CD8-positive, alpha-beta memory T cell (primary cell): ENCODE results near the gene RALGPS2. TPM values are rescaled to one million over a fixed set of nuclear protein-coding genes. Genes with fewer than 3 reads are reported as not detected.

Source experiments
- CTCF ChIA-PET: fragments of 350-600 bp; sonication (Branson Sonifier 250); formaldehyde crosslinking; loops from one replicate; lab custom pipeline; 2021; ENCODE audit warnings: antibody characterized with exemption; lab: Charles Lee
- POLR2A ChIA-PET: fragments of 350-600 bp; sonication (Branson Sonifier 250); formaldehyde crosslinking; loops from one replicate; lab custom pipeline; 2021; ENCODE audit warnings: antibody characterized with exemption; lab: Charles Lee
- DNase-seq, 5 donors: peaks; one replicate each; pipeline versions ENCODE4 v3.0.0 to v3.0.0-alpha.2; 2020 to 2022; ENCODE audit warnings: mixed read lengths in 1 of 5
- H3K27ac ChIP-seq: one replicate; pipeline ENCODE4 v1.7.0; 2013; ENCODE audit warnings: low read depth, mild to moderate bottlenecking, low read length, moderate library complexity
- H3K27me3 ChIP-seq: 2 replicates; pipeline ENCODE4 v1.7.0; 2013; ENCODE audit warnings: low read length, mild to moderate bottlenecking; ENCODE audit not compliant: insufficient read depth, poor library complexity, severe bottlenecking
- H3K36me3 ChIP-seq: 2 replicates; pipeline ENCODE4 v1.7.0; 2013; ENCODE audit warnings: mild to moderate bottlenecking, low read length, moderate library complexity; ENCODE audit not compliant: insufficient read depth
- H3K4me1 ChIP-seq: 2 replicates; pipeline ENCODE4 v1.7.0; 2013; ENCODE audit warnings: mild to moderate bottlenecking, low read length, moderate library complexity; ENCODE audit not compliant: insufficient read depth
- H3K4me3 ChIP-seq: 2 replicates; pipeline ENCODE4 v1.7.0; 2013; ENCODE audit warnings: mild to moderate bottlenecking, low read length
- H3K9me3 ChIP-seq: 2 replicates; pipeline ENCODE4 v1.7.0; 2013; ENCODE audit warnings: mild to moderate bottlenecking, low read length
- H3K27ac Mint-ChIP-seq, 8 donors: one replicate each; pipeline ENCODE4 v1.8.0; 2020 to 2021; ENCODE audit warnings: mixed read lengths in 8 of 8, mild to moderate bottlenecking in 6 of 8, inconsistent platforms in 3 of 8, moderate library complexity in 3 of 8
- H3K27me3 Mint-ChIP-seq, 2 donors: one replicate each; pipeline ENCODE4 v1.8.0; 2020 to 2021; ENCODE audit warnings: mixed read lengths in 2 of 2, mild to moderate bottlenecking in 1 of 2, moderate library complexity in 1 of 2
- H3K36me3 Mint-ChIP-seq, 3 donors: one replicate each; pipeline ENCODE4 v1.8.0; 2020 to 2021; ENCODE audit warnings: mixed read lengths in 3 of 3, inconsistent platforms in 1 of 3, mild to moderate bottlenecking in 1 of 3
- H3K4me1 Mint-ChIP-seq, 3 donors: one replicate each; pipeline ENCODE4 v1.8.0; 2020 to 2021; ENCODE audit warnings: mixed read lengths in 3 of 3, inconsistent platforms in 1 of 3, mild to moderate bottlenecking in 1 of 3
- H3K4me3 Mint-ChIP-seq, 7 donors: one replicate each; pipeline ENCODE4 v1.8.0; 2020 to 2021; ENCODE audit warnings: mixed read lengths in 7 of 7, mild to moderate bottlenecking in 6 of 7, moderate library complexity in 4 of 7, inconsistent platforms in 2 of 7
- H3K9me3 Mint-ChIP-seq, 5 donors: one replicate each; pipeline ENCODE4 v1.8.0; 2020 to 2022; ENCODE audit warnings: mixed read lengths in 5 of 5, mild to moderate bottlenecking in 3 of 5, moderate library complexity in 2 of 5, inconsistent platforms in 1 of 5
- polyA plus RNA-seq: library from polyadenylated mRNA; unstranded; fragments of 300-500 nt; fragmentation: Illumina TruSeq; gene quantifications from one replicate; pipeline ENCODE4 v1.2.3, GENCODE V29; 2021
- total RNA-seq, 2 experiments: library from RNA; stranded (reverse); gene quantifications; one replicate each; pipeline ENCODE4 v1.2.3, GENCODE V29; 2021

Gene RALGPS2, protein sequence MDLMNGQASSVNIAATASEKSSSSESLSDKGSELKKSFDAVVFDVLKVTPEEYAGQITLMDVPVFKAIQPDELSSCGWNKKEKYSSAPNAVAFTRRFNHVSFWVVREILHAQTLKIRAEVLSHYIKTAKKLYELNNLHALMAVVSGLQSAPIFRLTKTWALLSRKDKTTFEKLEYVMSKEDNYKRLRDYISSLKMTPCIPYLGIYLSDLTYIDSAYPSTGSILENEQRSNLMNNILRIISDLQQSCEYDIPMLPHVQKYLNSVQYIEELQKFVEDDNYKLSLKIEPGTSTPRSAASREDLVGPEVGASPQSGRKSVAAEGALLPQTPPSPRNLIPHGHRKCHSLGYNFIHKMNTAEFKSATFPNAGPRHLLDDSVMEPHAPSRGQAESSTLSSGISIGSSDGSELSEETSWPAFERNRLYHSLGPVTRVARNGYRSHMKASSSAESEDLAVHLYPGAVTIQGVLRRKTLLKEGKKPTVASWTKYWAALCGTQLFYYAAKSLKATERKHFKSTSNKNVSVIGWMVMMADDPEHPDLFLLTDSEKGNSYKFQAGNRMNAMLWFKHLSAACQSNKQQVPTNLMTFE
- 1 to 10 TPM; 1.8 to 2.1 TPM for total RNA-seq
- 4.1 TPM for polyA plus RNA-seq

DNA sequence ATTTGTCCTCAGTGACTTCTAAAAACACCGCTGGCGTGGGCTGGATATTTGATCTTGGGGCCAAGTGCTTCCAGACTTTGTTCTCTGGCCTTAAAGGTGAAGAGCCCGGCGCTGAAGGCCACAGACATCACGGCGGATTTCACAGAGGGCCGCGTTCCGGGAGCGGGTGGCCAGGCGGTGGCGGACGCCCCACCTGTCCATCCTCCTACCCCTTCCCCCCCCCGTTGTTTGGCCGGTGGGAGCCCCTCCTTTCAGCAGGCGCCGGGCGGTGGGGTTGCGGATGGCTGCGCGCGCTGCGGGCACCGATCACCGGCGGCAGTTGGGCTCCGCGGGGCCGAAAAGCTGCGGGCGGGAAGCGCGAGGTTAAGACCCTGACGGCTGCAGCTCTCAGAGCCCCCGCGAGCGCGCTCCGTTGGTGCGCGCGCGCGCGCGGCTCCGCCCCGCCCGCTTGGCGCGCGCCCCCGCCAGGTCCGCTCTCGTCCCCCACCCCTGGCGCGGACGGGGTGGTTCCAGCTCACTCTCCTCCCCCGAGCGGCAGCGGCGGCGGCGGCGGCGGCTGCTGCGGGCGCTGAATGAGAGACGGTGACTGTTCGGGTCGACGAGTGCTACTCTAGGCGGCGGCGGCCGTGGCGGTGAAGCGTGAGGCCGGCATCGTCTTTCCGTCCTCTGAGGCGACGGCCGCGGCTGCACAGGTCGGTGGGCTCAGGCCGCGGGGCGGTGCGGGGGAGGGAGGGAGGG lies at the start of gene RALGPS2:
Gene RALGPS2, plus strand, starts transcription at position 517 of the 738 bp plus-strand sequence. CDS start 51,521 bp downstream, outside the sequence.
- Histone ChIP-seq H3K9me3 (no peaks in the 10 kb centered on the region), H3K27me3 (no peaks in the 10 kb centered on the region), H3K4me1 (peaks cover 8% of the 10 kb centered on the region), H3K27ac (peak within 1 kb of the TSS; percentile 56), H3K4me3 (peak within 1 kb of the TSS; percentile 66), H3K36me3 (no peaks in the 10 kb centered on the region)
- peaks cover 0 to 6% (median 0%) of the 10 kb centered on the region in 5 donors for H3K9me3 Mint-ChIP-seq
- peaks cover 18 to 26% (median 22%) of the 10 kb centered on the region in 3 donors for H3K4me1 Mint-ChIP-seq
- H3K27me3 Mint-ChIP-seq: peaks cover 16 to 53% of the 10 kb centered on the region in 2 donors
- H3K36me3 Mint-ChIP-seq: peaks cover 0 to 4% (median 0%) of the 10 kb centered on the region in 3 donors
- POLR2A ChIA-PET: no interaction called here
- peak within 1 kb of the TSS in 6 of 8 donors; percentile 64 to 88 (median 84) for H3K27ac Mint-ChIP-seq
- CTCF ChIA-PET: no interaction called here
- DNase-seq: peak; percentile 25 to 68 (median 61)
- peak within 1 kb of the TSS; percentile 84 to 93 (median 90) for H3K4me3 Mint-ChIP-seq

DNA sequence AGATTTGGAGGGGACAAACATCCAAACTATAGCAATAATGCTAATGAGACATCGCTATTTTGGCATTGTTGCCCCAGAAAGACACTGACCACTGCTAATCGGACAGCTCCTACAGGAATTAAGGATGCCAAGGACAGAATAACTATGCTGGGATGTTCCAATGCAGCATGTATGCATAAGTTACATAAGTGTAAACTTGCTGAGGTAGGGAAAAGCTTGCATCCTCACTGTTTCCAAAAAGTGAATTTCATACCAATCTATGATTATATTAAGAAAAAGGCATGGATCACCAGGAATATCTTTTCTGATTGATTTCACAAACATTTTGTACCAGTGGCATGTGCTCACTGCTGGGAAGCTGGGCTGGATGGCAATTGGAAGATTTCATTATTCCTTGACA lies 45.8 kb upstream of the RALGPS2 start:
- no peak for DNase-seq
- POLR2A ChIA-PET: no interaction called here
- no peaks in the 10 kb centered on the region for H3K27me3 ChIP-seq
- H3K9me3 ChIP-seq: no peaks in the 10 kb centered on the region
- no peaks in the 10 kb centered on the region for H3K36me3 ChIP-seq
- no peak overlapping the region for H3K4me3 ChIP-seq
- Mint-ChIP-seq H3K9me3 (peaks cover 0 to 6% (median 0%) of the 10 kb centered on the region in 5 donors), H3K27ac (no peak overlapping the region), H3K27me3 (peaks cover 0 to 8% of the 10 kb centered on the region in 2 donors), H3K4me3 (no peak overlapping the region), H3K4me1 (no peaks in the 10 kb centered on the region), H3K36me3 (peaks cover 0 to 1% (median 0%) of the 10 kb centered on the region in 3 donors)
- no peaks in the 10 kb centered on the region for H3K4me1 ChIP-seq
- CTCF ChIA-PET: no interaction called here
- no peak overlapping the region for H3K27ac ChIP-seq

DNA sequence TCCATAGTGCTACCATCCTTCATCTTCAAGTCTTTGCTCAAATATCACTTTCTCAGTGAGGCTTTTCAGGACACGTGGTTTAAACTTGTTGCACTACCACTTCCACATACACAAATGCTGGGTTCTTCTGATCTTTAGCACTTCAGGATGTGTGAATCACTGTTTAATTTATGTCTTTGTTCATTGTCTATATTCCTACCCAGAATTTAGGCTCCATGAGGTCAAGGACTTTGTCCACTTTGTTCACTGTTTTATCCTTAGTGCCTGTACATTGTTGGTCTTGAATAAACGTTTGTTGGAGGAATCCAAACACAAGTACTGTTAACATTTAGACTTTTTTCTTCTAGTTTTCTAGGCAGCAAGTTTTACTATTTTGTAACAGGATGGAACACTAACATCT lies 42.6 kb upstream of the RALGPS2 start:
- DNase-seq: no peak
- ChIA-PET CTCF (no interaction called here), POLR2A (no interaction called here)
- no peaks in the 10 kb centered on the region for H3K9me3 ChIP-seq
- Mint-ChIP-seq H3K36me3 (no peaks in the 10 kb centered on the region), H3K4me3 (no peak overlapping the region), H3K27me3 (peaks cover 0 to 7% of the 10 kb centered on the region in 2 donors), H3K27ac (no peak overlapping the region), H3K4me1 (no peaks in the 10 kb centered on the region), H3K9me3 (peaks cover 0 to 6% (median 0%) of the 10 kb centered on the region in 5 donors)
- H3K27me3 ChIP-seq: no peaks in the 10 kb centered on the region
- H3K4me3 ChIP-seq: no peak overlapping the region
- no peaks in the 10 kb centered on the region for H3K36me3 ChIP-seq
- no peak overlapping the region for H3K27ac ChIP-seq
- no peaks in the 10 kb centered on the region for H3K4me1 ChIP-seq

DNA sequence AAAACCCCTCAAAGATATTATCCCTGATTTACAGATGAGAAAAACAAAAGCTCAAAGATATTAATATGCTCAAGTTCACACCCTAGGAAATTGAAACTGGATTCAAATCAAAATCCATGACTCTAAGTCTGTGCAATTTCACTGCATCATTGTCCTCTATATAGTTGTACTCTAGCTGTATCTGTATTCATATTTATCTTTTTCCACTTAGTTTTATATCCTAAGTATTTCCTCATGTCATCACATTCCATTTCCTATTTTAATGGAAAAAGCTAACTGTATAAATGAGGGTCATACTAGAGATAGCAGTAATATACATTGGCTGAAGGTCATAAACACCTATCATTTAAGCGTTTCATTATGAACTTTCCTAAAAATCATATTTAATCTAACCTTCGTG lies 42.2 kb upstream of the RALGPS2 start:
- Histone ChIP-seq H3K4me1 (no peaks in the 10 kb centered on the region), H3K27ac (no peak overlapping the region), H3K9me3 (no peaks in the 10 kb centered on the region), H3K27me3 (no peaks in the 10 kb centered on the region), H3K4me3 (no peak overlapping the region), H3K36me3 (no peaks in the 10 kb centered on the region)
- ChIA-PET POLR2A (no interaction called here), CTCF (no interaction called here)
- Mint-ChIP-seq H3K27me3 (peaks cover 0 to 7% of the 10 kb centered on the region in 2 donors), H3K36me3 (no peaks in the 10 kb centered on the region), H3K9me3 (peaks cover 0 to 6% (median 0%) of the 10 kb centered on the region in 5 donors), H3K4me1 (no peaks in the 10 kb centered on the region), H3K27ac (no peak overlapping the region), H3K4me3 (no peak overlapping the region)
- no peak for DNase-seq

DNA sequence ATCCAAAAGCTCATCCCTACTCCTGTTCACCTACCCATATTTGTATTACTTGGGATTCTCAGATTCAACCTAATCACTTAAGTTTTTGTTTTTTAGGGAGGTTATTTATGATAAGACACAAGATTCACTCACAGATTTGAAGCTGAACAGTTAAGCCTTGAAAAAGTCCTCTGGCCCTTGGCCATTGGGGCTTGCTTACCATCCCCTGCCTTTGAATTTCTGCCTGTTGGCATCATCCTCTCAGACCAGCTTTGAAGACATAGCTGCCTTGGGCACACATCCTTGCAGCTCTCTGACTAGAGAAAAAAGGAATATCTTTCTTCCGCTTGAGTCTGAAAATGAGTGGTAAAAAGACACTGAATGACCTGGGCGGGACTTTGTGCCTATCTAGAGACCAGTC lies 41.8 kb upstream of the RALGPS2 start:
- Histone ChIP-seq H3K27ac (no peak overlapping the region), H3K4me1 (no peaks in the 10 kb centered on the region), H3K36me3 (no peaks in the 10 kb centered on the region), H3K4me3 (no peak overlapping the region), H3K27me3 (no peaks in the 10 kb centered on the region), H3K9me3 (no peaks in the 10 kb centered on the region)
- Mint-ChIP-seq H3K27ac (no peak overlapping the region), H3K9me3 (peaks cover 0 to 2% (median 0%) of the 10 kb centered on the region in 5 donors), H3K4me1 (no peaks in the 10 kb centered on the region), H3K36me3 (no peaks in the 10 kb centered on the region), H3K4me3 (no peak overlapping the region), H3K27me3 (peaks cover 0 to 7% of the 10 kb centered on the region in 2 donors)
- POLR2A ChIA-PET: no interaction called here
- CTCF ChIA-PET: no interaction called here
- no peak for DNase-seq

DNA sequence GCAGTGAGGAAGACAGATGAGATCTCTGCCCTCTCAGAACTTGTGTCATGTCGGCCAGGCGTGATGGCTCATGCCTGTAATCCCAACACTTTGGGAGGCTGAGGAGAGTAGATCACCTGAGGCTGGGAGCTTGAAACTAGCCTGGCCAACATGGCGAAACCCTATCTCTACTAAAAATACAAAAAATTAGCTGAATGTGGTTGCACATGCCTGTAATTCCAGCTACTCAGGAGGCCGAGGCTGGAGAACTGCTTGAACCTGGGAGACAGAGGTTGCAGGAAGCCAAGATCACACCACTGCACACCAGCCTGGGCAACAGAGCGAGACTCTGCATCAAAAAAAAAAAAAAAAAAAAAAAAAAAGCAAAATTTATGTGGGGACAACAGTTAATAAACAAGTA lies 40.9 kb upstream of the RALGPS2 start:
- Mint-ChIP-seq H3K27me3 (peaks cover 4 to 7% of the 10 kb centered on the region in 2 donors), H3K4me1 (no peaks in the 10 kb centered on the region), H3K36me3 (no peaks in the 10 kb centered on the region), H3K27ac (no peak overlapping the region), H3K4me3 (no peak overlapping the region), H3K9me3 (no peaks in the 10 kb centered on the region)
- Histone ChIP-seq H3K9me3 (no peaks in the 10 kb centered on the region), H3K27me3 (no peaks in the 10 kb centered on the region), H3K4me3 (no peak overlapping the region), H3K4me1 (no peaks in the 10 kb centered on the region), H3K27ac (no peak overlapping the region), H3K36me3 (no peaks in the 10 kb centered on the region)
- CTCF ChIA-PET: no interaction called here
- DNase-seq: no peak
- POLR2A ChIA-PET: no interaction called here

DNA sequence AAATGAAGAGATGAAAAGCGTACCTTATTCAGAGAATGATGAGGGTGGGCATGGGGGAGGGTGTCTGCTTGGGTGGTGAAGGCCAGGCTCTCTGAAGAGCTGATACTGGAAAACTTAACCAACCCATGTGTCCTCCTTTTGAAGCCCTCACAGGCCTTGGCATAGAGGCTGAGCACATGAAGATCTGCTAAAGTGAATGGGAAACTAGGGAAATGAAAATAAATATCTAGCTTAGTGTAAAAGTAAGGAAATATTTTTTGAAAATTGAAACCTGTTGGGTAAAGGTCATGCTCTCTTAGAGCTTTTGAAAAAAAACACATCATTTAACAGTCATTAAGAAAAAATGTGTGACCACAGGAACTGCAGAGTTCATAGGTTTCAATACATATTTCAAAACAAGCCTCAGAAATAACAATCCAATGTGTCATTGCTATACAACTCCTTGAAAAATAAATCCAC lies 40.5 kb upstream of the RALGPS2 start:
- no peaks in the 10 kb centered on the region for H3K4me1 Mint-ChIP-seq
- no peak overlapping the region for H3K27ac ChIP-seq
- no peak overlapping the region for H3K27ac Mint-ChIP-seq
- no peaks in the 10 kb centered on the region for H3K9me3 Mint-ChIP-seq
- no peak overlapping the region for H3K4me3 ChIP-seq
- DNase-seq: no peak
- CTCF ChIA-PET: no interaction called here
- H3K9me3 ChIP-seq: no peaks in the 10 kb centered on the region
- H3K27me3 Mint-ChIP-seq: peaks cover 4 to 7% of the 10 kb centered on the region in 2 donors
- no peaks in the 10 kb centered on the region for H3K27me3 ChIP-seq
- H3K36me3 ChIP-seq: no peaks in the 10 kb centered on the region
- no peaks in the 10 kb centered on the region for H3K4me1 ChIP-seq
- H3K4me3 Mint-ChIP-seq: no peak overlapping the region
- H3K36me3 Mint-ChIP-seq: no peaks in the 10 kb centered on the region
- POLR2A ChIA-PET: no interaction called here

DNA sequence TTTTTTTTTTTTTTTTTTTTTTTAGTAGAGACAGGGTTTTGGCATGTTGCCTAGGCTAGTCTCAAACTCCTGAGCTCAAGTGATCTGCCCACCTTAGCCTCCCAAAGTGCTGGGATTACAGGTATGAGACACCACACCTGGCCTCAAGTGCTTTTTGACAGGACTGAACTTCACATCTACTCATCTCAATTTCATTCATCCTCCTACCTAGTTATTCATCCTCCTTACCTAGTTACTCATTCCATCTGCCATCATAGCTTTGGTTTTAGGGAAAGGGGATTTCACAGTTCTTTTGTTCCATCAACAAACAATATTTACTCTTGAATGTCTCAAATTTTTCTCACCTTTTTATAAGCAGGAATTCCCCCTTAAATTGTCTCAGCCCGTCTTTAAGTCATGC lies 38.6 kb upstream of the RALGPS2 start:
- Mint-ChIP-seq H3K36me3 (no peaks in the 10 kb centered on the region), H3K4me3 (no peak overlapping the region), H3K27ac (no peak overlapping the region), H3K4me1 (no peaks in the 10 kb centered on the region), H3K27me3 (peaks cover 4 to 7% of the 10 kb centered on the region in 2 donors), H3K9me3 (no peaks in the 10 kb centered on the region)
- H3K36me3 ChIP-seq: no peaks in the 10 kb centered on the region
- no peaks in the 10 kb centered on the region for H3K4me1 ChIP-seq
- ChIA-PET CTCF (no interaction called here), POLR2A (no interaction called here)
- H3K27ac ChIP-seq: no peak overlapping the region
- H3K9me3 ChIP-seq: no peaks in the 10 kb centered on the region
- DNase-seq: no peak
- no peaks in the 10 kb centered on the region for H3K27me3 ChIP-seq
- H3K4me3 ChIP-seq: no peak overlapping the region
